Measurements from ENCODE around the gene NPAS4. TPM values are rescaled to one million over a fixed set of nuclear protein-coding genes. Genes with fewer than 3 reads are reported as not detected.
A peak's percentile ranks its signal among the peaks of the same experiment; 100 is the strongest.
"Not testable (repeated sequence)": the region's sequence is repeated elsewhere in the genome, so short reads cannot be mapped to it uniquely, and the experiment has no call there.

Gene NPAS4
- total RNA-seq, 1 donor = not detected

DNA sequence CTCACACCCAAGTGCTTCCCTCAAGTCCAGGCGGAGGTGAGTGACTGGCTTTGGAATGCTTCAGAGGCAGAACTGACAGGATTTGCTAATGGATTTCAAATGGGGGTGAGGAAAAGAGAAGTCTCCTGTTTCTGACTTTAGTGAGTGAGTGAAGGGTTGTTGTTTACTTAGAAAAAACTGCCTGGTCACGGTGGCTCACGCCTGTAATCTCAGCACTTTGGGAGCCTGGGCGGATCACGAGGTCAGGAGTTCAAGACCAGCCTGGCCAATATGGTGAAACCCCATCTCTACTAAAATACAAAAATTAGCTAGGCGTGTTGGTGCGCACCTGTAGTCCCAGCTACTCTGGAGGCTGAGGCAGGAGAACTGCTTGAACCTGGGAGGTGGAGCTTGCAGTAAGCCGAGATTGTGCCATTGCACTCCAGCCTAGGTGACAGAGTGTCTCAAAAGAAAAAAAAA lies 11.1 kb downstream of the NPAS4 start:
- not testable (repeated sequence) for H3K27me3 ChIP-seq (ENCODE audit: insufficient read depth, low read length); H3K4me1 ChIP-seq (ENCODE audit: insufficient read depth, low read length); H3K9me3 ChIP-seq (ENCODE audit: low read depth, low read length); H3K4me3 ChIP-seq (ENCODE audit: low read length)

DNA sequence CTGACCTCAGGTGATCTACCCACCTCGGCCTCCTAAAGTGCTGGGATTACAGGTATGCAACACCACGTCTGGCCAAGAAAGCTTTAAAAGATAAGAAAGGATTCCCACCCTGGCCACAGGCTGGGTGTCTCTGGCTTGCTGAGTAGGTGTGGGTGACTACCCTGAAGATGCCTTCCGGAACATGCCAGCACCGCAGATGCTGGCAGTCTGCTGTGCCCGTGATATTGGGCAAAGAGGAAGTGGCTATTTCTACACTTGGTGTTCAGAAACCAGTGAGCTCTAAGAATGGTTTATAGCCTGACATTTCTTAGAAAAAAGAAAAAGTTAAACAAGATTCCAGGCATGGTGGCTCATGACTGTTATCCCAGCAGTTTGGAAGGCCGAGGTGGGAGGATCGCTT lies 11.8 kb downstream of the NPAS4 start:
- Histone ChIP-seq H3K9me3 (ENCODE audit: low read depth, low read length) (no peaks in the 10 kb centered on the region), H3K27me3 (ENCODE audit: insufficient read depth, low read length) (no peaks in the 10 kb centered on the region), H3K4me1 (ENCODE audit: insufficient read depth, low read length) (peaks cover 10% of the 10 kb centered on the region), H3K4me3 (ENCODE audit: low read length) (no peak overlapping the region)

DNA sequence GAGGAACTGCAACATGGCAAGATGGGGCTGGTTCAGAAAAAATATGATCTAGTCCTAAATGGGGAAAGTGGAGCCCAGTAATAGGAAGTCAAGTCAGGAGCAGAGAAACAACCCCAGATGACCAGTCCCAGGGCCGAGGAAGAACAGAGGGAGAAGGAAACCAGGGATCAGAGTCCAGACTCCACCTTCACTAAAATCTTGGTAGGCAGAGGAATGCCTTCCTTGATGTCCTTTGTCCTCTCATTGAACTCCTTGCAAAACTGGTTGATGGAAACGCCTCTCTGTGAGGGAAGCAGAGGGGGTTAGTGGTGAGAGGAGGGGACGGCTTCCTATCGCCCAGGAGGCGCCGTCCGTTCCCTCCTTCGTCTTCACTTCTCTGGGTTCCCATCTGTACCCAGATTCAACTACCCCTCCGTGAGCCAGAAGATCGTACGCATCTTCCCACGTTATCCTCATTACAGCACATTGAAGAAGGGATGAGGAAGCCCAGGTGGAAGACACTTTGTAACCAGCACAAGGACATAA lies 17.2 kb downstream of the NPAS4 start:
- no peaks in the 10 kb centered on the region for H3K9me3 ChIP-seq (ENCODE audit: low read depth, low read length)
- peak overlapping the region; percentile 51 for H3K4me3 ChIP-seq (ENCODE audit: low read length)
- H3K27me3 ChIP-seq (ENCODE audit: insufficient read depth, low read length) = no peaks in the 10 kb centered on the region
- peaks cover 17% of the 10 kb centered on the region for H3K4me1 ChIP-seq (ENCODE audit: insufficient read depth, low read length)

DNA sequence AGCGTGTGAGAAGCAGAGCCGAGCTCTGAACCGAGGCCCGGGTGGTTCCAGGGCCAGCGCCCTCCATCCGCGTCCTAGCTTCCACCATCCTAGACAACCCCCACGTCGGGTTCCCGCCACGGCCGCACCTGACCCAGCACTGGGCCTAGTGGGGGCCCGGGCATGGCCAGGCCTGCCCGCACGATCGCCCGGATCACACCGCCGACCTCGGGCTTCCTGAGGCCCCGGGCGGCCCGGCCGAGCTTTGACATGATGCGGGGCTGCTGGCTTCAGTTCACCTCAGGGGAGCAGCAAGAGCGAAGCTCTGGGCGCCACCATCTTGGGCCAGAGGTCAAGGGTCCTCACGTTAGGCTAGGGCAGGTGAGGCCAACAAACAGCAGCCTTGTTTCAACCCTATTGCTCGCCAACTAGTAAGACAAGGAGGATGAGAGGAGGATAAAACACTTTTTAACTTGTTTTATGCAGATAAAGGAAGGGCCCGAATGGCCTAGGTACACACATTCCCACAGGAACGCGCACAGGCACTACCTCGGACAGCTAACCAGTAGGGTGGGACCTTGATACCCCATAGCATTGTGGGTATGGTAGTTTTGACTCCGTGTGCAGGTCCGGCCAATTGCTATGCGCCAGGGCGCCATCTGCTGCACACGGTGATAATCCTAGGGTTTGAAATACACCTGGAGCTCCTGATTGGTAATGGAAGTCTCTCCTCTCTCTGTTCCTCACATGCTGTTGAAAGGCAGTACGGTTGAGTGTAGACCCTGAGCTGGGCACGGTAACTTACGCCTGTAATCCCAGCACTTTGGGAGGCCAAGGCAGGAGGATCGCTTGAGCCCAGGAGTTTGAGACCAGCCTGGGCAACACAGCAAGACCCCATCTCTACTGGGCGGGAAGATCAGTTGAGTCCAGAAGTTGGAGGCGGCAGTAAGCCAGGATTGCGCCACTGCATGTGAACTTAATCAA lies 17.9 kb downstream of the NPAS4 start, which contains the start of gene MRPL11:
MRPL11 (minus strand) TSS at position 345 of the 963 bp plus-strand sequence; CDS start at position 251, 94 bp downstream.
- Histone ChIP-seq H3K4me1 (ENCODE audit: insufficient read depth, low read length) (peaks cover 20% of the 10 kb centered on the region), H3K9me3 (ENCODE audit: low read depth, low read length) (no peaks in the 10 kb centered on the region), H3K27me3 (ENCODE audit: insufficient read depth, low read length) (no peaks in the 10 kb centered on the region), H3K4me3 (ENCODE audit: low read length) (peak within 1 kb of the TSS; percentile 51)

DNA sequence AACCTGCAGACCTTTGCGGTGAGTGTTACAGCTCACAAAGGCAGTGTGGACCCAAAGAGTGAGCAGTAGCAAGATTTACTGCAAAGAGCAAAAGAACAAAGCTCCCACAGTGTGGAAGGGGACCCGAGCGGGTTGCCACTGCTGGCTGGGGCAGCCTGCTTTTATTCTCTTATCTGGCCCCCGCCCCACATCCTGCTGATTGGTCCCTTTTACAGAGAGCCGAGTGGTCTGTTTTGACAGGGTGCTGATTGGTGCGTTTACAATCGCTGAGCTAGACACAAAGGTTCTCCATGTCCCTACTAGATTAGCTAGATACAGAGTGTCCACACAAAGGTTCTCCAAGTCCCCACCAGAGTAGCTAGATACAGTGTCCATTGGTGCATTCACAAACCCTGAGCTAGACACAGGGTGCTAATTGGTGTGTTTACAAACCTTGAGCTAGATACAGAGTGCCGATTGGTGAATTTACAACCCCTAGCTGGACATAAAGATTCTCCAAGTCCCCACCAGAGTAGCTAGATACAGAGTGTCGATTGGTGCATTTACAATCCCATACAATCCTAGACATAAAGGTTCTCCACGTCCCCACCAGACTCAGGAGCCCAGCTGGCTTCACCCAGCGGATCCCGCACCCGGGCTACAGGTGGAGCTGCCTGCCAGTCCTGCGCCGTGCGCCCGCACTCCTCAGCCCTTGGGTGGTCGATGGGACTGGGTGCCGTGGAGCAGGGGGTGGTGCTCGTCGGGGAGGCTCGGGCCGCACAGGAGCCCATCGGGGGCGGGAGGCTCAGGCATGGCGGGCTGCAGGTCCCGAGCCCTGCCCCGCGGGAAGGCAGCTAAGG lies 19.5 kb downstream of the NPAS4 start:
- H3K27me3 ChIP-seq (ENCODE audit: insufficient read depth, low read length); H3K9me3 ChIP-seq (ENCODE audit: low read depth, low read length); H3K4me3 ChIP-seq (ENCODE audit: low read length): not testable (repeated sequence)
- peaks cover 34% of the 10 kb centered on the region for H3K4me1 ChIP-seq (ENCODE audit: insufficient read depth, low read length)

DNA sequence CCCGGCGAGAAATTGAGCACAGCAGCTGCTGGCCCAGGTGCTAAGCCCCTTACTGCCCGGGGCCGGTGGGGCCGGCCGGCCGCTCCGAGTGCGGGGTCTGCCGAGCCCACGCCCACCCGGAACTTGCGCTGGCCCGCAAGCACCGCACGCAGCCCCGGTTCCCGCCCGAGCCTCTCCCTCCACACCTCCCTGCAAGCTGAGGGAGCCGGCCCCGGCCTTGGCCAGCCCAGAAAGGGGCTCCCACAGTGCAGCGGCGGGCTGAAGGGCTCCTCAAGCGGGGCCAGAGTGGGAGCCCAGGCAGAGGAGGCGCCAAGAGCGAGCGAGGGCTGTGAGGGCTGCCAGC lies 20.1 kb downstream of the NPAS4 start:
- not testable (repeated sequence) for H3K27me3 ChIP-seq (ENCODE audit: insufficient read depth, low read length); H3K9me3 ChIP-seq (ENCODE audit: low read depth, low read length); H3K4me3 ChIP-seq (ENCODE audit: low read length)
- H3K4me1 ChIP-seq (ENCODE audit: insufficient read depth, low read length) = peaks cover 34% of the 10 kb centered on the region

DNA sequence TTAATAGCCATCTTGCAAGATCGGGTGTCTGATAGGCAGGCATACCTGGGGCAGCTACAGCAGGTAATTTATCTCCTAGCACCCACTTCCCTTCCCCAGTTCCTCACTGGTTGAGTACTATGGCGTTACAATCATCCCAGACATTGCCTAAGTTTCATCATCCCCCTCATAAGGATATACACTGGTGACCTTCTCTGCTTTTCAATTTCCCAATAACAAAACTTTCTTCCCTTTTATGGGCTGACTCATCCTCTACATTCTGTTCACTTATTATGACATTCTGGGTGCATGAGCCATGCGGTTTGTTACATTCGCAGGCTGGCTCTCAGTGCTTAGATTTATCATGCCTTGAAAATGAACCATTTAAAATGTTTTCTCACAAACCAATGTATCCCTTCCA lies 22.8 kb downstream of the NPAS4 start:
- no peaks in the 10 kb centered on the region for H3K9me3 ChIP-seq (ENCODE audit: low read depth, low read length)
- peaks cover 27% of the 10 kb centered on the region for H3K4me1 ChIP-seq (ENCODE audit: insufficient read depth, low read length)
- no peaks in the 10 kb centered on the region for H3K27me3 ChIP-seq (ENCODE audit: insufficient read depth, low read length)
- H3K4me3 ChIP-seq (ENCODE audit: low read length) = no peak overlapping the region

DNA sequence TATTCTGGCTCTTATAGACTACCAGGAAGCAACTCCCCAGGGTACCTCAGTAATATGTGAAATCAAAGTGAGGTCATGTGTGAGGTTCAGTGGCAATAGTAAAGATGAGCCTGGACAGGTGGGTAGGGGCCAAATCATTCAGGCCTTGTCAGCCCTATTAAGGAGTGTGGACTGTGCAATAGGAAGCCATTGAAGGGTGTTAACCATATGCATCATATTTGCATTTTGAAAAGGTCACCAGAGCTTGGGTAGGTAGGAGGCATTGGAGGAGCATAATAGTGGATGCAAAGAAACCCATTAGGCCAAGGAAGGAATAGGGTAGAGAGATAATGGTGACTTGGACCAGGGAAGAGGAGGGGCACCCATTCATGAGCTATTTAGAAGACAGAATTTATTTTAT lies 26.2 kb downstream of the NPAS4 start:
- Histone ChIP-seq H3K9me3 (ENCODE audit: low read depth, low read length) (no peaks in the 10 kb centered on the region), H3K4me3 (ENCODE audit: low read length) (no peak overlapping the region), H3K27me3 (ENCODE audit: insufficient read depth, low read length) (no peaks in the 10 kb centered on the region), H3K4me1 (ENCODE audit: insufficient read depth, low read length) (peaks cover 41% of the 10 kb centered on the region)

DNA sequence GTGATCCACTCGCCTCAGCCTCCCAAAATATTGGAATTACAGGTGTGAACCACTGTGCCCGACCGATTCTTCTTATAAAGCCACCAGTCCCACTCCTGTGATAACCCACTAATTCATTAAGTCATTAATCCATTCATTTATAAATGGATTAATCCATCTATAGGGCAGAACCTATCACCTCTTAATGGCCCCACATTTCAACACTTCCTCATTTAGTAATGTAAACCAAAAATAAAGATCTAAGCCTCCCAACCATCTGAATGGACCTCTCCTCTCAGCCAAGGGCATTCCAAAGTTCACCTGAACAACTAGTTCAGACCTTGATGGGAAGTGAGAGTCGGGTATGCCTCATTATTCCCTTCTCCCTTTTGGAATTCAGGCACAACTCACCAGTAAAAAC lies 27.7 kb downstream of the NPAS4 start:
- H3K4me1 ChIP-seq (ENCODE audit: insufficient read depth, low read length) = peaks cover 30% of the 10 kb centered on the region
- no peak overlapping the region for H3K4me3 ChIP-seq (ENCODE audit: low read length)
- no peaks in the 10 kb centered on the region for H3K27me3 ChIP-seq (ENCODE audit: insufficient read depth, low read length)
- no peaks in the 10 kb centered on the region for H3K9me3 ChIP-seq (ENCODE audit: low read depth, low read length)

DNA sequence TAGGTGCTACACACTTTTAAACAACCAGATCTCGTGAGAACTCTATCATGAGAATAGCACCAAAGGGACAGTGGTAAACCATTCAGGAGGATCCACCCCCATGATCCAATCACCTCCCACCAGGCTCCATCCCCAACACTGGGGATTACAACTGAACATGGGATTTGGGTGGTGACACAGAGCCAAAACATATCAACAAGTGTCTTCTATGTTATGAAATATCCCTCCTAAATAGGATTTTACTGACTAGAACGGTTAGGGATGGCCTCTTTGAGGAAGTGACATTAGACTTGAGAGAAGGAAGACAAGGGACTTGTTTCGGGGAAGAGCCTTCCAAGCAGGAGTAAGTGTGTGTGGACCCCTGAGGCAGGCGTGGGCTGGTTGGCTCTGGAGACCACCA lies 29.7 kb downstream of the NPAS4 start:
- no peaks in the 10 kb centered on the region for H3K9me3 ChIP-seq (ENCODE audit: low read depth, low read length)

DNA sequence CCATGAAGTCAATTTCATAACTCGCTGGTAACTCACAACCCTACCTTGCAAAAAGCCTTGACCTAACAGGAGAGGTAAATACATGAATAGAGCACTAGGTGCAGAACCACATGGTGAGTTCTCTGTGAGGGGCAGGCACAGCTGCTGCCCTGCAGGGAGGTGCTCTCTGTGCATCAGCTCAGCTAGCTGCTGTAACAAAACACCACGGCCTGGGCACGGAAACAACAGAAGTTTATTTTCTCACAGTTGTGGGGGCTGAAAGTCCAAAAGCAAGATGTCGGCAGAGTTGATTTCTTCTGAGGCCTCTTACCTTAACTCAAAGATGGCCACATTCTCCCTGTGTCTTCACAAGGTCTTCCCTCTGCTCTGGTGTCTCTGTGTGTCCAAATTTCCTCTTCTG lies 30.8 kb downstream of the NPAS4 start:
- H3K9me3 ChIP-seq (ENCODE audit: low read depth, low read length) = no peaks in the 10 kb centered on the region
- H3K4me3 ChIP-seq (ENCODE audit: low read length) = no peak overlapping the region
- H3K4me1 ChIP-seq (ENCODE audit: insufficient read depth, low read length) = peaks cover 23% of the 10 kb centered on the region
- H3K27me3 ChIP-seq (ENCODE audit: insufficient read depth, low read length) = no peaks in the 10 kb centered on the region

More for the DNA sequence above, 29.7 kb downstream of the NPAS4 start:
- H3K4me1 ChIP-seq (ENCODE audit: insufficient read depth, low read length) = peaks cover 23% of the 10 kb centered on the region
- no peak overlapping the region for H3K4me3 ChIP-seq (ENCODE audit: low read length)
- H3K27me3 ChIP-seq (ENCODE audit: insufficient read depth, low read length) = no peaks in the 10 kb centered on the region

DNA sequence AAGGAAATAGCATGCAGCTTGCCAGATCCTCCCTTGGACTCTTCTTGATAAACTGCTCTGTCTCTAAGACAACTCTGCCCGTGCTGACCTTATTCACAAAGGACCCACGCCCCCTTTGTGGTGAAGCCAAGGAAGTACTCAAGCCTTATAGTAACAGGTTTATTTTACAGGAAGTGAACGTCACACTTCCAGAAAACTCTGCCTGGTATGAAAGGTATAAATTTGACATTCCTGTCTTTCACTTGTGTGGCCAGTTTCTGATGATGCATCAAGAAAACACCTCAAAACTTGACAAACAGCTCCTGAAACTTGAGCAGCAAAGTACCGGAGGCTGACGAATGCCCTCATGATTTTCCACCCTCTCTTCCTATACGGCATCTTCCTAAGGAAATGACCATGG lies 33.4 kb downstream of the NPAS4 start:
- no peaks in the 10 kb centered on the region for H3K9me3 ChIP-seq (ENCODE audit: low read depth, low read length)
- no peak overlapping the region for H3K4me3 ChIP-seq (ENCODE audit: low read length)
- no peaks in the 10 kb centered on the region for H3K27me3 ChIP-seq (ENCODE audit: insufficient read depth, low read length)
- H3K4me1 ChIP-seq (ENCODE audit: insufficient read depth, low read length) = peaks cover 39% of the 10 kb centered on the region

DNA sequence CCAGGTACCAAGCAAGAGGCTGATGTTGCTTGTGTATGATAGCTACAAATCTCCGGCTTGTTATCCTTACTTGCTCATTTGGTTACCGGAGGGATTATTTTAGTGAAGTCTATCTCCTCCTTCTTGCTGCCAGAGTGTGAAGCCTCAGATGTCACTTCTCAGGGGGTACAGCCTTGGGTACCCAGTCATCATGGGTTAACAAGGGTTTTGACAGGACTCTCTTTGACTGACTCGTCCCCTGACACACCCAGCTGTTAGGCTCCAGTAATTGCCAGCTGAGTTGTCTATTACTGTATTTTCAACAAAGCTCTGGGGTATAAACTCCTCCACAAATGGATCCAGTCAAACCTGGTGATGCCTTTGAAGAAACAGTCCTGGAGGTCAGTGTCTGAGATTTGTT lies 34.0 kb downstream of the NPAS4 start:
- Histone ChIP-seq H3K27me3 (ENCODE audit: insufficient read depth, low read length) (no peaks in the 10 kb centered on the region), H3K9me3 (ENCODE audit: low read depth, low read length) (no peaks in the 10 kb centered on the region), H3K4me3 (ENCODE audit: low read length) (no peak overlapping the region), H3K4me1 (ENCODE audit: insufficient read depth, low read length) (peaks cover 45% of the 10 kb centered on the region)

DNA sequence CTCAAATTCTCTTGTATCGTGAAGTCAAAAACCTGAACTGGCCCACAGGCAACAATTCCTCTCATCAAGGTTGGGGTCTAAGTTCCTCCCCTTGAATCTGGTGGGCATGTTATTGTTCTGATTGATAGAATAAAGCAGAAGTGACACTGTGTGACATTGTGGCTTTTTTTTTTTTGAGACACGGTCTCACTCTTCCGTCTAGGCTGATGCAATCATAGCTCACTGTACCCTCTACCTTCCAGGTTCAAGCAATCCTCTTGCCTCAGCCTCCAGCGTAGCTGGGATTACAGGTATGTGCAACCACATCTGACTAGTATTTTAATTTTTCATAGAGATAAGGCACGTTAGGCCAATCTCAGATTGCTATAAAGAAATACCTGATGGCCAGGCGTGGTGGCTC lies 37.0 kb downstream of the NPAS4 start:
- Histone ChIP-seq H3K4me3 (ENCODE audit: low read length) (no peak overlapping the region), H3K4me1 (ENCODE audit: insufficient read depth, low read length) (peaks cover 40% of the 10 kb centered on the region), H3K9me3 (ENCODE audit: low read depth, low read length) (no peaks in the 10 kb centered on the region), H3K27me3 (ENCODE audit: insufficient read depth, low read length) (no peaks in the 10 kb centered on the region)

DNA sequence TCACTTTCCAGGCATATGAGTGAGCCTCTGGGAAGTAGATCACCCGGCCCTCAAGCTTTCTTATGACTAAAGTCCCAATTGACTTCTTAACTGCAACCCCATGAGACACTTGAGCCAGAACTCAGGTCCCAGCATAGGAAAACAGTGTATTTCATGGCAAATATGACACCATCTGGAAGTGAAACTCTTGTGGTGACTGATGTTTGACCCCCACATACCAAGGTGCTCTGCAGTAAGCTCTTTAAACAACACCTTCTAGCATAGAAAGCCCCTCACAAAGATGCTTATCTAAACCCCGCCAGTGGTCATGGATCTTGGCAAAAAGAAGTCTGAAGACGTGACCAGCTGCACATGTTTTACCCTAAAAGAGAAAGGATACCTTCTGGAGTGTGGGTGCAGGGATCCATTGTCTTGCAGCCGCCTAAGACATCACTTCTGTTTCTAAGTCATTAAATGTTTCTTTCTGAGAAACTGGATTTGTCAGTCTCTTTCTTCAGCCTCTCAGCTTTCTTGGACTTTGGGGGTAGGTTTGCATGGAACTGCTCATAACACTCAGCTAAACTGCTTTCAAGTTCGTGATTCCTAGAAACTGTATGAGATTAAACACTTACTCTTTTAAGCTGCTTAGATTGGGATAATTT lies 38.4 kb downstream of the NPAS4 start:
- no peaks in the 10 kb centered on the region for H3K27me3 ChIP-seq (ENCODE audit: insufficient read depth, low read length)
- peaks cover 36% of the 10 kb centered on the region for H3K4me1 ChIP-seq (ENCODE audit: insufficient read depth, low read length)
- H3K4me3 ChIP-seq (ENCODE audit: low read length) = no peak overlapping the region
- no peaks in the 10 kb centered on the region for H3K9me3 ChIP-seq (ENCODE audit: low read depth, low read length)
